Myocyte (in vitro differentiated cells): ENCODE measurements around the gene APAF1. TPM values are rescaled to one million over a fixed set of nuclear protein-coding genes. Genes with fewer than 3 reads are reported as not detected.
"Not testable (repeated sequence)": the region's sequence is repeated elsewhere in the genome, so short reads cannot be mapped to it uniquely, and the experiment has no call there.

ENCODE experiments used
- DNase-seq: peaks from one replicate; pipeline ENCODE4 v3.0.0-alpha.2; 2012; ENCODE audit warnings: low read depth
- polyA plus RNA-seq: library from polyadenylated mRNA; unstranded; fragments of >200 nt; gene quantifications from one replicate; pipeline ENCODE4 v1.2.1, GENCODE V29; 2012; ENCODE audit warnings: missing spikeins
- total RNA-seq: library from RNA; depleted of rRNA; stranded (reverse); fragments of >200 nt; gene quantifications from 2 replicates; pipeline ENCODE4 v1.2.3, GENCODE V29; 2014

Gene APAF1
- total RNA-seq = 11.3 and 17.7 TPM in 2 replicates
- 5.3 TPM for polyA plus RNA-seq

GRCh38 chr12:98644712-98645571, at the start of gene APAF1, which contains the start of gene IKBIP:
APAF1 (plus strand) TSS chr12:98645290; CDS start chr12:98648360, 3,070 bp downstream.
IKBIP (minus strand) TSS chr12:98644788; CDS start chr12:98644701, 87 bp downstream.
- DNase-seq = peak; percentile 97

- not testable (repeated sequence) for DNase-seq
These were observed 47.8 kb upstream of the APAF1 start for GRCh38 chr12:98597313-98597712.

- DNase-seq = no peak
These were observed 43.2 kb upstream of the APAF1 start for GRCh38 chr12:98601924-98602323.

GRCh38 chr12:98606359-98606988, 38.6 kb upstream of the APAF1 start:
- DNase-seq = no peak

GRCh38 chr12:98610596-98610995, 34.5 kb upstream of the APAF1 start:
- no peak for DNase-seq

- no peak for DNase-seq
These were observed 32.3 kb upstream of the APAF1 start for GRCh38 chr12:98612696-98613334.

- peak; percentile 11 for DNase-seq
These were observed 26.1 kb upstream of the APAF1 start for GRCh38 chr12:98618952-98619351.

- DNase-seq = peak; percentile 3
These were observed 9.3 kb upstream of the APAF1 start for GRCh38 chr12:98635657-98636323.

GRCh38 chr12:98637068-98637467, 8.0 kb upstream of the APAF1 start:
- DNase-seq = no peak

- no peak for DNase-seq
These were observed 7.1 kb upstream of the APAF1 start for GRCh38 chr12:98638009-98638408.

GRCh38 chr12:98639491-98639890, 5.6 kb upstream of the APAF1 start:
- no peak for DNase-seq

- not testable (repeated sequence) for DNase-seq
These were observed 2.3 kb upstream of the APAF1 start for GRCh38 chr12:98642801-98643200.

- DNase-seq = peak; percentile 61
These were observed 718 bp upstream of the APAF1 start for GRCh38 chr12:98644433-98644711.

GRCh38 chr12:98645572-98646067, 530 bp downstream of the APAF1 start:
- DNase-seq = peak; percentile 22

GRCh38 chr12:98646294-98647090, 1.4 kb downstream of the APAF1 start:
- peak; percentile 33 for DNase-seq

- no peak for DNase-seq
These were observed 6.2 kb downstream of the APAF1 start for GRCh38 chr12:98651328-98651727.

GRCh38 chr12:98653866-98654493, 8.9 kb downstream of the APAF1 start:
- DNase-seq = peak; percentile 69

GRCh38 chr12:98656289-98657101, 11.4 kb downstream of the APAF1 start:
- no peak for DNase-seq

GRCh38 chr12:98660521-98660920, 15.4 kb downstream of the APAF1 start:
- DNase-seq = no peak
